GM21526 (cell line): ENCODE data around the gene INTS13.
"Not testable (repeated sequence)": the region's sequence is repeated elsewhere in the genome, so short reads cannot be mapped to it uniquely, and the experiment has no call there.

Source experiments
- ATAC-seq: cut with Tn5 transposase; IDR thresholded peaks from one replicate; pipeline ENCODE4 v1.9.1; 2021; ENCODE audit warnings: moderate library complexity; ENCODE audit not compliant: unreplicated experiment, low FRiP score

Gene INTS13

GRCh38 chr12:26936559-26937442 is 980 bp downstream of the INTS13 start:
- ATAC-seq, result no peak

- ATAC-seq, result no peak
Observed at GRCh38 chr12:26935636-26936378, 2.0 kb downstream of the INTS13 start.

GRCh38 chr12:26929590-26929989 is 8.2 kb downstream of the INTS13 start:
- no peak for ATAC-seq

- no peak for ATAC-seq
Observed at GRCh38 chr12:26928661-26929060, 9.1 kb downstream of the INTS13 start.

- ATAC-seq, result no peak
Observed at GRCh38 chr12:26921886-26922285, 15.9 kb downstream of the INTS13 start.

GRCh38 chr12:26919216-26919555 is 18.6 kb downstream of the INTS13 start:
- no peak for ATAC-seq

GRCh38 chr12:26918321-26919215 is 19.2 kb downstream of the INTS13 start:
- no peak for ATAC-seq

GRCh38 chr12:26906704-26907103 is 31.1 kb downstream of the INTS13 start:
- ATAC-seq, result no peak

- ATAC-seq, result no peak
Observed at GRCh38 chr12:26906024-26906423, 31.8 kb downstream of the INTS13 start.

- not testable (repeated sequence) for ATAC-seq
Observed at GRCh38 chr12:26903396-26903795, 34.4 kb downstream of the INTS13 start.

- no peak for ATAC-seq
Observed at GRCh38 chr12:26896913-26897312, 40.9 kb downstream of the INTS13 start.

- no peak for ATAC-seq
Observed at GRCh38 chr12:26895672-26896071, 42.1 kb downstream of the INTS13 start.

GRCh38 chr12:26891704-26892103 is 46.1 kb downstream of the INTS13 start:
- ATAC-seq, result no peak

GRCh38 chr12:26890784-26891183 is 47.0 kb downstream of the INTS13 start:
- no peak for ATAC-seq

- peak; percentile 79 for ATAC-seq
Observed at GRCh38 chr12:26884765-26885576, 52.8 kb downstream of the INTS13 start.

GRCh38 chr12:26880625-26881024 is 57.2 kb downstream of the INTS13 start:
- no peak for ATAC-seq

GRCh38 chr12:26878661-26879119 is 59.1 kb downstream of the INTS13 start:
- no peak for ATAC-seq

- ATAC-seq, result no peak
Observed at GRCh38 chr12:26874501-26875296, 63.1 kb downstream of the INTS13 start.

GRCh38 chr12:26872625-26873024 is 65.2 kb downstream of the INTS13 start:
- ATAC-seq, result no peak
